Right lobe of liver (tissue), 6 donors: ENCODE data around the gene CFAP70. TPM values are rescaled to one million over a fixed set of nuclear protein-coding genes. Genes with fewer than 3 reads are reported as not detected.
"Not testable (repeated sequence)": the region's sequence is repeated elsewhere in the genome, so short reads cannot be mapped to it uniquely, and the experiment has no call there.

Experiments used
- ATAC-seq, 4 donors: fragments of 200-7000 bp; cut with Tn5 transposase; one replicate each; pipeline ENCODE4 v1.9.1; 2020; ENCODE audit warnings: mild to moderate bottlenecking in 4 of 4, moderate library complexity in 4 of 4
- DNase-seq, 3 donors: peaks; one replicate each; pipeline ENCODE4 v3.0.0-alpha.2; 2020
- H3K27ac ChIP-seq, 3 donors: fragments of 200-600 bp; one replicate each; pipeline ENCODE4 v1.8.0; 2022
- H3K27me3 ChIP-seq, 2 donors: fragments of 200-600 bp; one replicate each; pipeline ENCODE4 v1.8.0; 2022
- H3K36me3 ChIP-seq, 4 donors: fragments of 200-600 bp; sonication (generic) in 1 of 4; one replicate each; pipeline versions ENCODE4 v1.5.1 to v1.8.0; 2017 to 2022; ENCODE audit warnings: control low read depth in 1 of 4
- H3K4me1 ChIP-seq, 4 donors: fragments of 200-600 bp; sonication (generic) in 1 of 4; one replicate each; pipeline versions ENCODE4 v1.5.1 to v1.8.0; 2017 to 2022; ENCODE audit warnings: control low read depth in 1 of 4
- H3K4me3 ChIP-seq, 3 donors: fragments of 200-600 bp; one replicate each; pipeline ENCODE4 v1.8.0; 2022
- H3K9me3 ChIP-seq, 4 donors: fragments of 200-600 bp; sonication (generic) in 1 of 4; one replicate each; pipeline versions ENCODE4 v1.5.1 to v1.8.0; 2017 to 2022; ENCODE audit warnings: control low read depth in 1 of 4
- CTCF ChIP-seq, 4 donors: fragments of 200-600 bp in 3 of 4; fragments of 450-650 bp in 1 of 4; IDR thresholded peaks; one replicate each; pipeline versions ENCODE4 v1.5.1 to v1.8.0; 2016 to 2022; ENCODE audit warnings: antibody characterized with exemption in 4 of 4, mild to moderate bottlenecking in 2 of 4
- POLR2A ChIP-seq: fragments of 450-650 bp; IDR thresholded peaks from one replicate; pipeline ENCODE4 v1.6.1; 2017; ENCODE audit warnings: antibody characterized with exemption, mild to moderate bottlenecking
- WGBS: methylation state at CpG from one replicate; pipeline ENCODE4 v1.1.6; 2018; ENCODE audit warnings: low coverage, low lambda C conversion rate; ENCODE audit not compliant: insufficient coverage; ENCODE audit errors: missing lambda C conversion rate; 5-methylcytosine and 5-hydroxymethylcytosine counted together
- intact Hi-C, 2 donors: fragments of 100-400 bp; cut with DNase I; formaldehyde crosslinking; loops; one replicate each; pipeline versions ENCODE4 v1.11.2 to v1.14.1; 2022
- total RNA-seq, 6 experiments: library from RNA; depleted of rRNA in 2 of 6; stranded (reverse); fragments of >200 nt in 2 of 6; fragmentation: NEBNext Ultra II Directional in 3 of 6; extraction: Animal tissue kit (Norgen Biotek cat#: 25700) in 3 of 6; gene quantifications; one replicate each; pipeline versions ENCODE4 v1.1.0 to v1.2.4, GENCODE V29; 2016 to 2023
- donor health status: DM: no; HTN: yes; CAD: no.
- donor health status: DM: no; HTN: no; CAD: no.
- donor health status: DM: no; HTN: no; CAD: no.
- donor health status: DM: no; HTN: yes; CAD: no.
- donor health status: DM: no; HTN: yes; CAD: no.

CFAP70 gene
- total RNA-seq, 6 experiments from 2014 or later, result 0.98 to 2.6 (median 1.4) TPM

DNA sequence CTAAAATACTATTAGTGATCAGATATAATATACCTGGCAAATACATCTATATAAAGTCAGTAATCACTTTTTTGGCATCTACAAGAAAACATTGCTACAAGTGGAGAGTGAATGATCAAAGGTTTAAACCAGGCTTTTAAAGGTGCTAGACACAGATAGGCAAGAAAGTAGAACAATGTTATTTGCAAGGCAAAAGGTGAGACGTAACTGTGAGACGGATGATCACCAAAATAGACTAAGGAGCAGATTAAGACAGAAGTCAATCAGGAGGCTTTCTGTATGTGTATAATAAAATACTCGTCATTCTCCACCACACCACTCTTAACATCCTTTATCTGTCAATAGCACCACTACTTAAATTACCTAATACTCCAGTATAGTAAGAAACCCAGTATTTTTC lies 46.9 kb upstream of the CFAP70 start:
- no peak for DNase-seq
- WGBS, result 91% methylated on average over 3 of the region's 3 CpGs
- Histone ChIP-seq H3K27ac (no peak overlapping the region), H3K9me3 (no peaks in the 10 kb centered on the region), H3K4me1 (peaks cover 0 to 21% (median 0%) of the 10 kb centered on the region in 4 donors), H3K36me3 (peaks cover 0 to 10% (median 0%) of the 10 kb centered on the region in 4 donors), H3K27me3 (no peaks in the 10 kb centered on the region), H3K4me3 (no peak overlapping the region)
- intact Hi-C loops, result no loop called here
- TF ChIP-seq CTCF (IDR thresholded peaks at IDR 0.05) (no peak), POLR2A (no peak)
- ATAC-seq, result no peak

DNA sequence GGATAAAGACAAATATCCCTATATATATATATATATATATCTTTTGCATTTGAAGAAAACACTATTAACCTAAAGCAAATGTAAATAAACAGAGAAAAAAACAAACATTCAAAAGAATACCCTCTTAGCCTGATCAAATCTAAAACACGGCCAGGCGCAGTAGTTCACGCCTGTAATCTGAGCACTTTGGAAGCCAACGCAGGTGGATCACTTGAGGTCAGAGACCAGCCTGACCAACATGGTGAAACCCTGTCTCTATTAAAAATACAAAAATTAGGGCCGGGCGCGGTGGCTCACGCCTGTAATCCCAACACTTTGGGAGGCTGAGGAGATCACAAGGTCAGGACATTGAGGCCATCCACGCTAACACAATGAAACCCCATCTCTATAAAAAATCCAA lies 46.0 kb upstream of the CFAP70 start:
- 93% methylated on average over 9 of the region's 9 CpGs for WGBS

DNA sequence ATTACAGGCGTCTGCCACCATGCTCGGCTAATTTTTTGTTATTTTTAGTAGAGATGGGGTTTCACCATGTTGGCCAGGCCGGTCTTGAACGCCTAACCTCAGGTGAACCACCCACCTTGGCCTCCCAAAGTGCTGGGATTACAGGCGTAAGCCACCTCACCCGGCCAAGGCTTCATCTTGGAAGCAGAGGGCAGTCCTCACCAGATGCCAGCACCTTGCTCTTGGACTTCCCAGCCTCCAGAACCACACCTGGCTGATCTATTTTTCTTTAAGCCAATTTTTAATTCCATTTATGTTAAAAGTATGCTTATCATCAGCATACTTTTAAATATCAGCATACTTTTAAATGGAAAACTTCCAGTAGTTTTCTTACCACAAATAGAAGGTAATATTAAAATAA lies 43.0 kb upstream of the CFAP70 start:
- 84% methylated on average over 6 of the region's 6 CpGs for WGBS
- peaks cover 0 to 25% (median 10%) of the 10 kb centered on the region in 4 donors for H3K36me3 ChIP-seq
- no peaks in the 10 kb centered on the region for H3K27me3 ChIP-seq
- intact Hi-C loops, result no loop called here
- no peak overlapping the region for H3K27ac ChIP-seq
- H3K9me3 ChIP-seq, result no peaks in the 10 kb centered on the region
- TF ChIP-seq CTCF (IDR thresholded peaks at IDR 0.05), result no peak
- no peak for TF ChIP-seq POLR2A
- DNase-seq, result no peak
- peaks cover 0 to 4% (median 0%) of the 10 kb centered on the region in 4 donors for H3K4me1 ChIP-seq
- no peak for ATAC-seq
- no peak overlapping the region for H3K4me3 ChIP-seq

More for the DNA sequence above, 46.0 kb upstream of the CFAP70 start:
- intact Hi-C loops, result no loop called here
- Histone ChIP-seq H3K4me1 (peaks cover 0 to 14% (median 0%) of the 10 kb centered on the region in 4 donors), H3K27ac (no peak overlapping the region), H3K9me3 (no peaks in the 10 kb centered on the region), H3K36me3 (peaks cover 0 to 10% (median under 1%) of the 10 kb centered on the region in 4 donors), H3K27me3 (no peaks in the 10 kb centered on the region), H3K4me3 (no peak overlapping the region)
- ATAC-seq (no peak), DNase-seq (no peak)
- TF ChIP-seq POLR2A (no peak), CTCF (IDR thresholded peaks at IDR 0.05) (no peak)

DNA sequence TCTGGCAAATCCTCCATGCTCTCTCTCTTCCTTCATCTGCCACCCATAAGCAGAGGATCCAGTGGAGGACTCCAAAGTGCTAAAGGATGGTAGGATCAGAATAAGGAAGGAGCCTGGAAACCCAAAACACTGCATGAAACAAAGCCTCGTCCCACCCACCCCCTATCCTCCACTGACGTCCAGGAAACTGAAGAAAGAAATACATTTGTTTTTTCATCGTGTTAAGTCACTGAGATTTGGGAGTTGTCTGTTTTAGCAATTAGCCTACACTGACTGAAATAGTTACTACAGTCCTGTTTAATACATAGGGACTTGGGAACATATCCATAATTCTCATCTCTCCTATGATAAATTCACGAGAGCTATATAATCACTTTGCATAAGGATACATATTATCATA lies 40.4 kb upstream of the CFAP70 start:
- DNase-seq, result no peak
- no peaks in the 10 kb centered on the region for H3K27me3 ChIP-seq
- H3K4me3 ChIP-seq, result no peak overlapping the region
- intact Hi-C loops, result no loop called here
- no peak for TF ChIP-seq CTCF (IDR thresholded peaks at IDR 0.05)
- no peak for TF ChIP-seq POLR2A
- peaks cover 4 to 46% (median 22%) of the 10 kb centered on the region in 4 donors for H3K36me3 ChIP-seq
- no peaks in the 10 kb centered on the region for H3K9me3 ChIP-seq
- WGBS, result 89% methylated on average over 4 of the region's 4 CpGs
- no peak overlapping the region for H3K27ac ChIP-seq
- H3K4me1 ChIP-seq, result no peaks in the 10 kb centered on the region
- no peak for ATAC-seq

DNA sequence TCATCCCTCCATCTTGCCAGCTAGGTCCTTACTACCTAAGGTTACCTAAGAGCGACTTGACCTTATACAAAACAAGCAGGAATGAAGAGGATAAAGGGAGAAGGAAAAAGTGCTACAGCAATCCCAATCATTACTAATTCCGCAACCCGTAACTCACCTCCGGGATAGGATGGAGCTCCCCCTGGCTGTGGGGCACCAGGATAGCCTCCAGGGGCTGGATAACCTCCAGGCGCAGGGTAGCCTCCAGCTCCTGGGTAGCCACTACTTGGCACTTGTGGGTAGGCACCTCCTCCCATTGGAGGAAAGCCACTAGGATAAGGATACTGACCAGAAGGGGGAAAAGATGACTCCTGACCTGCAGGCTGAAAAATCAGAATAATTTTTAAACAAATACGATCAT lies 39.4 kb upstream of the CFAP70 start:
- ATAC-seq (peak in 1 of 4 donors; percentile 36), DNase-seq (no peak)
- Histone ChIP-seq H3K9me3 (no peaks in the 10 kb centered on the region), H3K36me3 (peaks cover 4 to 46% (median 22%) of the 10 kb centered on the region in 4 donors), H3K27ac (no peak overlapping the region), H3K4me3 (no peak overlapping the region), H3K27me3 (no peaks in the 10 kb centered on the region), H3K4me1 (no peaks in the 10 kb centered on the region)
- intact Hi-C loops, result no loop called here
- 98% methylated on average over 4 of the region's 6 CpGs for WGBS
- peak in 2 of 4 donors; percentile 14 to 16 for TF ChIP-seq CTCF (IDR thresholded peaks at IDR 0.05)
- TF ChIP-seq POLR2A, result no peak

- H3K4me1 ChIP-seq, H3K27ac ChIP-seq, DNase-seq, H3K4me3 ChIP-seq, H3K9me3 ChIP-seq, ATAC-seq, intact Hi-C loops, H3K27me3 ChIP-seq: not testable (repeated sequence)
- 94% methylated on average over 2 of the region's 4 CpGs for WGBS
- peaks cover 4 to 63% (median 24%) of the 10 kb centered on the region in 4 donors for H3K36me3 ChIP-seq
Measured at GRCh38 chr10:73394325-73394724, 35.7 kb upstream of the CFAP70 start.
